ENCODE data around the gene GADD45B. TPM values are rescaled to one million over a fixed set of nuclear protein-coding genes. Genes with fewer than 3 reads are reported as not detected.

The GADD45B gene
- total and polyA plus RNA-seq, 2 of the 4 experiments (the other 2 are of a cell fraction), result 30.1 to 106 TPM

GRCh38 chr19:2449019-2449418, 26.9 kb upstream of the GADD45B start:
- Histone ChIP-seq H2BK20ac (ENCODE audit: low read depth, low read length) (no peak overlapping the region), H2BK15ac (ENCODE audit: low read depth, low read length) (no peak overlapping the region), H2AK5ac (ENCODE audit: low read depth, low read length) (no peak overlapping the region), H4K20me1 (ENCODE audit: insufficient read depth, low read length) (peaks cover 76% of the 10 kb centered on the region), H3K18ac (ENCODE audit: low read depth, low read length) (no peak overlapping the region), H3K27me3 (ENCODE audit: control insufficient read depth, insufficient read depth, low read length) (no peaks in the 10 kb centered on the region), H3K9me1 (ENCODE audit: insufficient read depth, low read length) (0 out of 2 replicates have a peak, but pooled peaks cover 8% of the 10 kb centered on the region), H2BK120ac (ENCODE audit: low read depth, low read length) (no peak overlapping the region), H3K79me1 (ENCODE audit: low read depth in 1 of 2, low read length in 2 of 2) (peaks cover 5 to 58% of the 10 kb centered on the region in 2 experiments; a peak in 2 of 4 replicates), H3K9me3 (ENCODE audit: control insufficient read depth, insufficient read depth, low read length) (no peaks in the 10 kb centered on the region), H2AK9ac (replicated peaks; ENCODE audit: low read depth, low read length, poor library complexity) (no peak overlapping the region), H3K4me2 (ENCODE audit: low read depth, low read length) (no peak overlapping the region), H3K4ac (ENCODE audit: low read depth, low read length) (no peak overlapping the region), H4K91ac (ENCODE audit: insufficient read depth, low read depth, low read length) (no peak overlapping the region), H3K14ac (replicated peaks; ENCODE audit: low read depth, low read length) (no peak overlapping the region), H2BK5ac (ENCODE audit: low read depth, low read length, poor library complexity, severe bottlenecking) (no peak overlapping the region), H3K36me3 (ENCODE audit: control insufficient read depth, insufficient read depth, low read length) (peaks cover 10% of the 10 kb centered on the region), H4K5ac (ENCODE audit: low read depth, low read length) (no peak overlapping the region), H3K4me1 (ENCODE audit: control insufficient read depth, insufficient read depth, low read length) (no peaks in the 10 kb centered on the region), H3K23ac (ENCODE audit: low read depth, low read length) (no peak overlapping the region), H3K4me3 (ENCODE audit: insufficient read depth, low read depth, low read length) (no peak overlapping the region), H4K8ac (ENCODE audit: low read depth in 2 of 2, low read length in 2 of 2) (no peak overlapping the region), H3K27ac (ENCODE audit: insufficient read depth, low read length) (no peak overlapping the region), H3K56ac (ENCODE audit: extremely low read depth, insufficient read depth, low read length) (no peak overlapping the region), H2AFZ (replicated peaks; ENCODE audit: low read length, poor library complexity) (peak overlapping the region; percentile 39), H3K9ac (ENCODE audit: low read depth, low read length) (no peak overlapping the region)
- DNase-seq (no peak), ATAC-seq (ENCODE audit: low read depth) (no peak)
- intact Hi-C loops (cut with micrococcal nuclease), result no loop called here
- ChIA-PET POLR2A (ENCODE audit: unreplicated experiment) (no interaction called here), CTCF (no interaction called here)
- in situ Hi-C loops (cut with MboI; ENCODE audit: low sequenced_read_pairs), result no loop called here
- TF ChIP-seq MAZ (IDR thresholded peaks at IDR 0.05; ENCODE audit: borderline replicate concordance, low read depth, low read length) (no peak), CEBPB (IDR thresholded peaks at IDR 0.05; ENCODE audit: low read depth, low read length) (no peak), CTCF (conservative IDR thresholded peaks at IDR 0.05; ENCODE audit: low read depth, low read length) (no peak), SMC3 (IDR thresholded peaks at IDR 0.05; ENCODE audit: low read depth, low read length) (no peak), CHD1 (IDR thresholded peaks at IDR 0.05; ENCODE audit: low read depth, low read length) (no peak), NFE2L2 (IDR thresholded peaks at IDR 0.05; ENCODE audit: low read depth, low read length) (no peak), FOS (IDR thresholded peaks at IDR 0.05; ENCODE audit: low read depth, low read length) (no peak), USF2 (IDR thresholded peaks at IDR 0.05; ENCODE audit: low read depth, low read length) (no peak)
- 88% methylated on average over 5 of the region's 11 CpGs; no CpG with 5 or more reads in 1 of the 2 experiments for WGBS, 2 experiments (ENCODE audit: extremely low coverage in 2 of 2, insufficient read length in 1 of 2)
- no TSS peak for BruUV-seq (replicated peaks)
- dilution Hi-C loops (cut with HindIII; ENCODE audit: low sequenced_read_pairs, unreplicated experiment), result no loop called here

Data from IMR-90 (cell line).